T-helper 22 cell (primary cell): ENCODE measurements around the gene RLN3.

Experiments
- DNase-seq: peaks from one replicate; pipeline ENCODE4 v3.0.0-alpha.2; 2020; ENCODE audit warnings: low read depth

Gene RLN3, protein sequence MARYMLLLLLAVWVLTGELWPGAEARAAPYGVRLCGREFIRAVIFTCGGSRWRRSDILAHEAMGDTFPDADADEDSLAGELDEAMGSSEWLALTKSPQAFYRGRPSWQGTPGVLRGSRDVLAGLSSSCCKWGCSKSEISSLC

DNA sequence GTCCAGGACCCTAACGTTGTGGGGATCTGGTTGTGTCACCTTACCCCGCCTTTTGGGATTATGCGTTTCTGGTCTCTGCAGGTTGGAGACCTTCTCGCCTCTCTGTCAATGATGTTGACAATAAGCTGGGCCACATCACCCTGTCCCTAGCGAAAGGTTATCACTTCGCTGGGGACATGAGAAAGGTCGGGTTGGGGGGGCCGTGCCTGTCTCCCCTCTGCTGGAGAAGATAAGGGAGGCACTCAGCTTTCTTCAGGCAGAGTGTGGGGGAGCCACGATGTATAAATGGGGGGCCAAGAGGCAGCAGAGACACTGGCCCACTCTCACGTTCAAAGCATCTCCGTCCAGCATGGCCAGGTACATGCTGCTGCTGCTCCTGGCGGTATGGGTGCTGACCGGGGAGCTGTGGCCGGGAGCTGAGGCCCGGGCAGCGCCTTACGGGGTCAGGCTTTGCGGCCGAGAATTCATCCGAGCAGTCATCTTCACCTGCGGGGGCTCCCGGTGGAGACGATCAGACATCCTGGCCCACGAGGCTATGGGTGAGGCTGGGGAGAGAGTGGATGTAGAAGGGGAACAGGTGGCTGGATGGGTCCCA is at the start of gene RLN3:
Gene RLN3 (plus strand): TSS at position 293 of the 595 bp plus-strand sequence. CDS start 57 bp downstream, at position 350.
- no peak for DNase-seq

DNA sequence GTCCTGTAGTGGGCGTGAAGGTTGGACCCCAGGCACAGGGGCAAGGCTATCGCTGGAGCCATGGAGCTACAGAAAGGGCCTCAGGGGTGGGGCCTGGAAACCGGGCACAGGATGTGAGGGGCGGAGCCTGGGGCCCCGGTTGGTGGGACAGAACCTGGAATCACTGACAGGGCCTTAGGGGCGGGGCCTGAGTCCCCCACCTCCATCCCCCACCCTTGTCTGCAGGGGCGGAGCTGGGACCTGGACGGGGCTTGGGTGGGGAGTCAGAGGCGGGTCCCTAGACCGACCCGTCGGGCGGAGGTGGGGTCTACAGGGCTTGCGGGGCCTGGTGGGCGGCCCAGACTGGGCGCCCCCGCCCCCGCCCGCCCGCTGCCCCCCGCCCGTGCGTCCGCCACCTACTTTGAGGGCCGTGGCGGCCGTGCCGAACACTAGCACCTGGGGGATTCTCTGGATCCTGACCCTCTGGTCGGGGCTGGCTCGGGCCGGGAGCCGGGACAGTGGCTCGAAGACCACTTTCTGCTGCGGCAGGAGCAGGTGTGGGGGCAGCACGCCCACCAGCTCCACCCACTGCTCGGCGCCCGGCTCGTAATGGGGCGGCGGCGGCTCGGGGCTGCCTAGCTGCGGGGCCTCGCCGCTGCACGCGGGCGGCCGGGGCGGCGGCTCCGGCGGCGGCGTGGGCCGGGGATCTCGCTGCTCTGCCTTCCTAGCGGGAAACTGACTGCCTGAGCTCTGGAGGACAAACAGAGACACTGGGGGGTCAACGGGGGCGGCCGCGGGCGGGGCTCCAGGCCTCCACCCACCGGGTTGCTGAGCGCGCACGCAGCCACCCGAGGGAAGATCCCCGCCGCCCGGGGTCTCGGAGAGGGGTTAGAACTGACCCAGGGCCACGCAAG is 49.4 kb upstream of the RLN3 start:
- DNase-seq, result no peak

DNA sequence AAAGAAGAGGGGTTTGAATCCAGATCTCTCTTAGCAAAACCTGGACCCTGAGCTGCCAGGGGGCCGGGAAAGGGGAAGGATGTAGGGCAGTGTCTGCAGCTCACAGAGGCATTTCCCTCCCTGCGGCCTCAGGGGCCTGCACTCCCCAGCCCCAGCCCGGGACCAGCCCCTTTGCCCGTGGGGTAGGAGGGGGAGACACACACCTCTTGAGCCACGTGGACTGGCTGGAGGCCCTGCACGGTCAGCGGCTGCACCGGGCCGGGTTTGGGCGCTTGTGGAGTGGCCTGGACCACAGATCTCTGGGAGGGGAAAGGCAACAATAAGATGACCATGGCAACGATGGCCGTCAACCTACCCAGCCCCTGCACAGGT is 48.7 kb upstream of the RLN3 start:
- DNase-seq, result no peak

DNA sequence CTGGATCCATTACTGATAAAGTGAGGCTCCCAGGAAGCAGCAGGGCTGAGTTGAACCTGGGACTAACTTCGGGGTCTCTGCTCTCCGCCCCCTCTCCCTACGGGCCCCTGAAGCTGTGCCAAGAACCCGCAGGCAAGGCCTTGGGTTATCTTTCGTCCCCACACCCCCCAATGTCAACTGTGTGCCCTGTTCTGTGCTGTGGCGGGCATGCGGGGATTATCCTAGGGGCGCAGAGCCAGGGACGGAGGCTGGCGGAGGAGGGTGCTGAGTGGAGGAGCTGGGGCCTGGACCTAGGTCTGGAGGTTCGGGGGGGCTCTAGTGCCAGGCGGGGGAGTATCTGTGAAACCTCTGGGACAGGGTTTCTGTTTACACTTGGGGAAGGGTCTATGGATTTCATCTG is 48.3 kb upstream of the RLN3 start:
- DNase-seq, result no peak

DNA sequence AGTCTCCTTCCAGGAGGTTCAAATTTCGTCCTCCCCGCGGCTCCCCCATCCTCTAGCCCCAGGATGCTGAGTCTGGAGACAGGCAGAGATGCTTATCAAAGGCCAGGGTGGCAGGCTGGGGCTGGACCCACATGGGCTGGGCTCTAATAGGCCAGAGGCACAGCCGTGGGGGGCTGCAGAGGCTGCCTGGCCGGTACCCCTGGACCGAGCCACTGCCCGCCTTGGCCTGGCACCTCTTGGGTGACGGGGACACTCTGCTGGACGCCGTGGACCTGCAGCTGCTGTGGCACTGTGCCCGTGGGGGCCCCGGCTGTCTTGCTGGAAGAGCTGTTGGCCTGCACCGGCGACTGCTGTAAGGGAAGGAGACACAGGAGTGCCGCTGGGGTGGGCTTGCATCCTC is 47.6 kb upstream of the RLN3 start:
- no peak for DNase-seq

DNA sequence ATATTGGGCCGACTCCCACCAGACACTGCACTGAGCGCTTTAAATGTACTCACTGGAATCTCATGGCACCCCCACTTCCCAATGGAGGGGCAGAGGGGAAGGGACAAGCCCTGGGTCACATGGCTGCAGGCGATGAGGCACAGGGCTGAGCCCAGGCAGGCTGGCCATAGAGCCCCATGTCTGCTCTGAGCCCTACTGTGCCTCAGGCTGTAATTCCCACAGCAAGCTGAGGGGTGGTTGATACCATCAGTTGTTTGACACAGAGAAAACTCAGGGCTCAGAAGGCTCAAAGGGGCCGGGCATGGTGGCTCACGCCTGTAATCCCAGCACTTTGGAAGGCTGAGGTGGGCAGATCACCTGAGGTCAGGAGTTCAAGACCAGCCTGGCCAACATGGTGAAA is 46.9 kb upstream of the RLN3 start:
- no peak for DNase-seq

DNA sequence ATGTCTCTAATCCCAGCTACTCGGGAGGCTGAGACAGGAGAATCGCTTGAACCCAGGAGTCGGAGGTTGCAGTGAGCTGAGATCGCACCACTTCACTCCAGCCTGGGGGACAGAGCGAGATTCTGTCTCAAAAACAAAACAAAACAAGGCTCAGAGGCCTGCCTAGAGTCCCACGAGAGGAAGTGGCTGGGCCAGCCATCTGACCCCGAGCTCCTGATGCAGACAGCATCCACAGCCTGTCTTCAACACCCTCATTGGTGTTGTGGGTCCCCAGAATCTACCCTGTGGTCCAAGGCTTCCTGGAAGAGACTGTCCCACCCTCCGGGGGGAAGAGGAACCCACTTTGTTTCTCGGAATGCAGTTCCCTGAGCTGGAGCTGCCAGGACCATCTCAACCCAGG is 46.5 kb upstream of the RLN3 start:
- DNase-seq, result no peak

DNA sequence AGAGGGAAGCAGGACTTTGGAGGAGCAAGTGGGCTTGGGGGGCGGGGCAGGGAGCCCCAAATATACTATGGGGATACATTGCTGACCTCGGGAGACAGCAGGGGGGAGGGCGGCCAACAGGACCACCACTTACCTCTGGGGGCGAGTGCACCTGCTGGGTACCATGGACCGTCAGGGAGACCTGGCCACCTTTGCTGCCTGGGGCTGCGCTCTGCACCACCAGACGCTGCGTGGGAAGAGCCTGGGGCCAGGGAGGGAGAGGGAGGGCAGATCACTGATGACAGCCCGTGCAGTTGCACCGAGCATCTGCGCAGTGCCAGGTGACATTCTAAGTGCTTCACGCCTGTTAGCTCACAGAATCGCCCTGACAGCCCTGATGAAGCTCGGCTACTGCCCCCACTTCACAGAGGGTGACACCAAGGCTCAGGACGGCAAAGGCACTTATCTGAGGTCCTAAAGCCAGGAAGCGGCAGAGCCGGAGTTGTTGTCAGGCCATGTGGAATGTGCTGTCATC is 45.9 kb upstream of the RLN3 start:
- DNase-seq, result no peak

DNA sequence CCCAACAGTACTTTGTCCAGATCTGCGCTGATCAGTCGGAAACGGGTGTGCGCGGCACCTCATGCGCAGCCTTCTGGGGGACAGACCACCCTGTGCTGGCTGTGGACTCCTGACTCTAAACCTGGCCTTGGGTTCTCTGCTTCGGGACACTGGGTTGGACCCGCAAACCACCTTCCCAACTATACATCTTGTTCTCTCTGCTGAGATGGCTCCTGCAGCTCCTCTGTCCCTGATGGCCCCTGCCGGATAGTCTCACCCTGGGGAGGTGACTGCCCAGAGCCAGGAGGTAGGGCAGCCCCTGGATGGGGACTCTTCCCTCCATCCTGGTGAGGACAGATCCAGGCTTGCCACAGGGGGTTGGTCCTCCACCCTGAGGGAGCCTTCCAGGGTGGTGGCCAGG is 45.2 kb upstream of the RLN3 start:
- DNase-seq, result no peak

DNA sequence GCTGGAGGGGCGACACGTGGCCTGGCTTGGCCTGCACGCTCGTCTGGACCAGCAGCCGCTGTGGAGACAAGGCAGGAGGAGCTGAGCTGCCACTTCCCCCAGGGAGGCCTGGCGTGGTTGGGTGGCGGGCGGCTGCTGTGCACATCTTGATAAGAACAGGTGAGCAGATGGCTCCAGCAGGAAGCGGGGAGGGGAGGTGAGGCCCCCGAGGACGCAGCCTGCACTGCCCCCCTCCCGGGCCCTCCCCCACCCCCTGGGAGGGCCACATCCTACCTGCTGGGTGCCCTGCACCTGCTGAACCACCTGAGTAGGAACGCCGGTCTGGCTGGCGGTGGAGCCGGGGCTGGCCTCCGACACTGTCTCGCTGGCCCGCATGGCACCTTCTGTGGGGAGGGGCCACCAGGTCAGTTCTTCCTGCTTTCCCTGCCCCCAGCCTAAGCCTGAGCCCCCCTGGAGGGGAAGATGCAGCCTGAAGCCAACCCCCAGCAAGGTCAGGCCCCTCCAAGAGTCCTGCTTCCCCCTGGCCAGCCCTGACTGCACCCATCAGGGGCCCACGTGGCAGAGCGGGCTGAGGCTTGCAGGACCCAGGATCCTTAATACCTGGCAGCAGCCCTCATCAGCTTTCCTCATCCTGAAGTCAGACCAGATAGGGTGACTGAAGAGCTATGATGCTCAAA is 44.6 kb upstream of the RLN3 start:
- DNase-seq, result peak; percentile 33

DNA sequence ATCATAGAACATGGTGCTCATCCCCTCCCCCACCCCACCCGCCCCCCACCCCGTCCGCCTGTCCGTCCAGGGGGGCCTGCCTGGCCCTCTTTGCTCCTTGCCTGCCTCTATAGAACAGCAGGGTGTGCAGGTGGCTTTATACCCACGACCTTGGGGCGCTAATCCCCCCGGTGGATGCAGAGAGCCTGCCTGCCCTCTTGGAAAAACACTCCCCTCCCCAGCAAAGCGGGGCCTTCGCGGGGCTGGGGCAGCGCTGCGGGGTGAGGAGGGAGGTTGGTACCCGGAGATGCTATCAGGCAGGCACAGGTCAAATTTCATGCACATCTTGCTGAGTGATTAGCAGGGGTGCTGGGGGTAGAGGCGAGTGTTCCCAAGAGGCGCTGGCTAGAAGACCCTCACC is 43.8 kb upstream of the RLN3 start:
- DNase-seq, result no peak

DNA sequence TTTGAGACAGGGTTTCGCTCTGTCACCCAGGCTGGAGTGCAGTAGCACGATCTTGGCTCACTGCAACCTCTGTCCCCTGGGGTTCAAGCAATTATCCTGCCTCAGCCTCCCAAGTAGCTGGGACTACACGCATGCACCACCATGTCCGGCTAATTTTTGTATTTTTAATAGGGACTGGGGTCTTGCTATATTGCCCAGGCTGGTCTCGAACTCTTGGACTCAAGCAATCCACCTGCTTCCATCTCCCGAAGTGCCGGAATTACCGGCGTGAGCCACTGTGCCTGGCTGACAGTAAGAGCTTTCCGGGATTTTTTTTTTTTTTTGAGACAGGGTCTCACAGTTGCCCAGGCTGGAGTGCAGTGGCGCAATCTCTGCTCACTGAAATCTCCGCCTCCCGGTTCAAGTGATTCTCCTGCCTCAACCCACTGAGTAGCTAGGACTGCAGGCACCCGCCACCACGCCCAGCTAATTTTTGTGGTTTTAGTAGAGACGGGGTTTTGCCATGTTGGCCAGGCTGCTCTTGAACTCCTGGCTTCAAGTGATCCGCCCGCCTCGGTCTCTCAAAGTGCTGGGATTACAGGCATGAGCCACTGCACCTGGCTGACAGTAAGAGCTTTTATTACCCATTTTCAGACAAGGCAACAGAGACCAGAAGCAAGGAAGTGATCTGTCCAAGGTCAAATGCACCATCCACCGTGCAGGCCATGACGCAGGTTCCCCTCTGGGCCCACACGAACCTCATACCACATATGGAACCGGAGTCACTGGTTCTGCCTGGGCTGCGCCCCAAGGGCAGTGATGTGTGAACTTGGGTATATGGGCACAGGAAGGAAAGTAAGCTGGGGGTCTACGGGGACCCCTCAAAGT is 42.8 kb upstream of the RLN3 start:
- DNase-seq, result peak; percentile 51

DNA sequence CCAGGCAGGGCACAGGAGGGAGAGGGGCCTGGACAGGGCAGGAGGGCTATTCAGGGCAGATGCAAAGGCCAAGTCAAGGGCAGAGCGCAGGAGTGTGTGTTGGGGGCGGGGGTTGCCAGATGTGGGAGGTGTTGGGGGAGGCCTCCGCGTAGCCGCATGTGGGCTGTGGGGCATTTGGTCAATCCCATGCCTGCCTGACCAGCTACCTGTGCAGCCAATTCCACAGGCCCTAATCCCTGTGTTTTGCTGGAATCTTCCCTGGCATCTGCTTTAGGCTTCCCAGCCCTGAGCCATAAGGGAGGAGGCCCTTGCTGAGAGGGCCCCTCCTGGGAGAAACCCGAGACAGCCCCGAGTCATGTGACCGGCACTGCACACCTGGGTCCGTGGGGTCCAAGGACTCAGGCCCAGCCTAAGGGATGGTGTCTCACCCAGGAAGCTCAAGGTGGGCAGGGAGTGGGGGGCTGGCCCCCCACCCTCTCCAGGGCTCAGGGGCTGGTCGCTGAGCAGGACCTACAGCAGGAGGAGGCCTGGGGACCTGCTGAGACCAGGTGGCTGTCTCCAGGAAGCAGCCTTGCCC is 42.1 kb upstream of the RLN3 start:
- DNase-seq, result peak; percentile 12

DNA sequence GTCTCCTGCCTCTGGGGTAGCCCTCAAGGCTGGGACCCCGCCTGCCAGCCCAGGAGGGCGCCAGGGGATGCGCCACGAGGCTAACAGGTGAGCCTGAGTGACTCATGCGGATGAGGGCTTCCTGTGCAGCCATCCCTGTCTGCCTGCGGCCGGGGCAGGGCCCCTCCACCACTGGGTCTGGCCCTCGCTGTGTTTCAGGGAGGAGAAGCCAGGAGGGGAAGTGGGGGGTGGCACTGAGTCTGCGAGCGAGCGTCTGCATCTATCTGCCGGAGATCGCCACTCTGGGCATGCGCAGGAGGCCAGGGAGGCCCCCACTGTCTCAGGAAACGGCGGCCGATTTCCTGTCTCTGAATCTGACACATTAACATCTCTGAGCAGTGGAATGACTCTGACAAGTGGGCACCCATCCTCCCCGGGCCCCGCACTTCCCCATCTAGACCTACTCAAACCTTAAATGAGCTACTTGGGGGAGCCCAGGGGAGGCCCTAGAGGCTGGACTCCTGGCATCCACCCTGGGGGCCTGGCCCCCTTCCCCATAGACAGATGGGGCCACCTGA is 41.5 kb upstream of the RLN3 start:
- DNase-seq, result peak; percentile 100

DNA sequence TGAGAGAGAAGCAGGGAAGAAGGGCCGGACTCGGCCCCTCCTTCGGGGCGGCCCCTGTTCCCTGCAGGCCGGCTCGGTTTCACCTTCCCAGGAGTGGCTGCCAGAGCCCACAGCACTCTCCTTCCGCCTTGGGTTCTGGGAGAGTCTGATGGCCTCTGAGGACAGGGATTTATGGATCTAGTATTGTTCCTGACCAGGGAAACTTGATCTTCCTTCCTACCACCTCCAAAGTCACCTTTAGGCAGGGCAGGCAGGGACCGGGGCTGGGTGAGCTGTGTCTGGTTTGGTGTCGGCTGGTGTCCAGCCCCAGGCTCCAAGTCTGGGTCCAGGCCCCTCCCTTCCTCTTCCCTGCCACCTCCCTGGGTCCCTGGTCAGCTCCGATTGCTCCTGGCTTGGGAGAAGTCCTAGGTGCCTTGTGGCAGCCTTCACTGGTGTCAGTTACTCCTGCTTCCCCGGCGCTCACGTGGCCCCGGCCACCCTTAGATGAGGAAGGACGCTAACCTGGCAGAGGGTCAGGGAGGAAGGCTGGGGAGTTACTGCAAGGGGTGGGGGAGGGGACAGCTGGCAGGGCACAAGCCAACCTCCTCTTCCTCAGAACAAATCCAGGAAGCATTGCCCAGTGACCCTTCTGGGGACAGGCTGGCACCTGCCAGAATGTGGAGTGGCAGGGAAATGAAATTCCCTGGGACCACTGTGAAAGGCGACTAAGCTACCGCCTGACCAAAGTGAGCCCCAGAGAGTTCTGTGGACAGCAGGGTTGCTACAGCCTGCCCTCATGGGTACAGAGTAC is 40.7 kb upstream of the RLN3 start:
- DNase-seq, result no peak

DNA sequence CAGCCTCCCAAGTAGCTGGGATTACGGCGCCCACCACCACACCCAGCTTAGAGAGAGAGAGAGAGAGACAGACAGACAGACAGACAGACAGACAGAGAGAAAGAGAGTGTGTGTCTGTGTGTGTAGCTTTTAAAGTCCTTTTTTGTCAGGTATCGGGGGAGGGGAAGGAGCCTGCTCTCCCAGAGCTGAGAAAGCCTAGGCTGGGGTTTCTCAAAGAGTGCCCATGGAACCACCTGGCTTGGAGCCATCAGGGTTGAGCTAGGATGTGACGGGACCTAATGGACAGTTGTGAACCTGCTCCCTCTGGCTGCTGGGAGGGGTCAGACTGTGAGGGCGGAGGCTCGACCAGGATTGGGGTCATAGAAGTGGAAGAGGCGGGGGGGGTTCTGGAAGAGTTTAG is 38.5 kb upstream of the RLN3 start:
- DNase-seq, result no peak

DNA sequence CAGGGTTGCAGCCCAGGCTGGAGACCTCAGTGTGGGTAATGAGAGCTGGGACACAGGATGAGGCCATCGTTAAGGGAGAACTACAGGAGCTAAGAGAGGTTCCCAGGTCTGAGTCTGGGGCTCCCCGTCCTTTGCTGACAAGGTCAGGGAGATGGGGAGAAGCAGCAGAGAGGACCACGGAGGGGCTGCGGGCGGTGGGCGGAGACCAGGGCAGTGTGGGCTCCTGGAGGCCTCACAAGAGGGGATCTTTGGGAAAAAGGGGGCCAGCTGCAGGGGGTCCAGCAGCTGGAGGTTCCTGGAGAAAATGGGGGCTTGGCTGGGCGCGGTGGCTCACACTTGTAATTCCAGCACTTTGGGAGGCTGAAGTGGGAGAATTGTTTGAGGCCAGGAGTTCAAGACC is 37.9 kb upstream of the RLN3 start:
- no peak for DNase-seq

DNA sequence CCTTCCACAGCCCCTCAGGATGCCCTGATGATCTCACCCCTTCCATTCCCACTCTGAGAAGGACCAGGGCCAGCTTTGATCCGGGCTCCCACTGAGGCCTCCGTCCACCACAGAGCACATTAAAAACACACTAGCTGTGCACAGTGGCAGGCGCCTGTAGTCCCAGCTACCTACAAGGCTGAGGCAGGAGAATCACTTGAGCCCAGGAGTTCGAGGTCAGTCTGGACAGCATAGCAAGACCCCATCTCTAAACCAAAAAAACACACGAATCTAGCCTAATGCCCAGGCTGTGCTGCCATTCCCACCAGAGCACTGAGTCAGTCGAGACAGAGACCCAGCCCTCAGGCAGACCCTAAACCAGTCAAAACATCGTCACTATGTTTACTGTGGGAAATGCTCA is 35.9 kb upstream of the RLN3 start:
- DNase-seq, result no peak

DNA sequence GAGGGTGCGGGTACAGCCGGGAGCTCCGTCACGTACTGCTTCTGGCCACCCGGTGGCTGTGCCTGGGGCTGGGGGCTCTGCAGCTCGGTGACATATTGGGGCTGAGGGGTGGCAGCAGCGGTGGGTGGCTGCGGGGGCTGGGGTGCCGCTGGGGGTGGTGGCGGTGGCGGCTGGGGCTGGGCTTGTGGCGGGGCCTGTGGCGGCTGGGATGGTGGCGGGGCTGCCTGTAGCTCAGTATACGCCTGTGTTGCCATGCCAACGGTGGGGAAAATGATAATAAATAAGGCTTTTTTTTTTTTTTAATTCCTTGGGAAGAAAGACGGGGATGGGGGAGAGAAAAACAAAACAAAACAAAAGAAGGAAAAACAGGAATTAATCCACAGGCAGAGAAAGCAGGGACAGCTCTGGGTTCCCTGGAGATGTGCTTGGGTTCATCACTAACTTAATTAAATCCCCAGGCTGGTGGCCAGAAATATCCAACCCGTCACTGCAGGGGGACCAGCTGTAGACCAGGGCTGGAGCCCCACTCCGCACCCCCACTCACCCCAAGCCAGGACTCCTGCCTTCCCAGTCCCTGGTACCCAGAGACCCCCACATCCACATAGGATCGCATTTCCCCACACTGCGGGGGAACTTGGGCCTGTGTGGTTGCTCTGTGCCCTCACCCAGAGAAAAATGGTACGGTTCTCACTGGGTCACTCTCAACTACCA is 34.2 kb upstream of the RLN3 start:
- DNase-seq, result no peak
